ENCODE data around the gene TMEM271.

The TMEM271 gene

GRCh38 chr4:612749-613125 lies 36.6 kb upstream of the TMEM271 start:
- no peak for ATAC-seq
- TF ChIP-seq OSR1 (CRISPR knock-in tag; IDR thresholded peaks at IDR 0.05) (no peak), ISL1 (CRISPR knock-in tag; IDR thresholded peaks at IDR 0.05) (no peak), GLIS3 (CRISPR knock-in tag; IDR thresholded peaks at IDR 0.05) (no peak), POU6F1 (CRISPR knock-in tag; IDR thresholded peaks at IDR 0.05; ENCODE audit: borderline replicate concordance, low read depth) (no peak), ZNF565 (CRISPR knock-in tag; conservative IDR thresholded peaks at IDR 0.05; ENCODE audit: low read depth) (no peak), ZC3H10 (CRISPR knock-in tag; IDR thresholded peaks at IDR 0.05) (no peak), TSHZ2 (CRISPR knock-in tag; IDR thresholded peaks at IDR 0.05) (no peak), CSRNP3 (CRISPR knock-in tag; IDR thresholded peaks at IDR 0.05) (no peak), BACH2 (CRISPR knock-in tag; IDR thresholded peaks at IDR 0.05; ENCODE audit: borderline replicate concordance) (no peak), TCF4 (CRISPR knock-in tag; IDR thresholded peaks at IDR 0.05; ENCODE audit: borderline replicate concordance) (no peak), ESRRG (CRISPR knock-in tag; IDR thresholded peaks at IDR 0.05) (no peak), ARNTL (CRISPR knock-in tag; IDR thresholded peaks at IDR 0.05; ENCODE audit: borderline replicate concordance, low read depth) (no peak)

GRCh38 chr4:612052-612748 lies 36.1 kb upstream of the TMEM271 start:
- TF ChIP-seq ZFP30 (CRISPR knock-in tag; IDR thresholded peaks at IDR 0.05) = no peak
- TF ChIP-seq OSR1 (CRISPR knock-in tag; IDR thresholded peaks at IDR 0.05) = no peak
- TF ChIP-seq RARB (CRISPR knock-in tag; IDR thresholded peaks at IDR 0.05) = no peak
- no peak for TF ChIP-seq ZNF70 (CRISPR knock-in tag; IDR thresholded peaks at IDR 0.05)

GRCh38 chr4:610411-611261 lies 34.5 kb upstream of the TMEM271 start:
- ATAC-seq = peak; percentile 54
- no peak for TF ChIP-seq ZNF70 (CRISPR knock-in tag; IDR thresholded peaks at IDR 0.05)
- TF ChIP-seq SNAI2 (CRISPR knock-in tag; IDR thresholded peaks at IDR 0.05) = no peak
- no peak for TF ChIP-seq RARB (CRISPR knock-in tag; IDR thresholded peaks at IDR 0.05)
- no peak for TF ChIP-seq ISL1 (CRISPR knock-in tag; IDR thresholded peaks at IDR 0.05)
- TF ChIP-seq CSDC2 (CRISPR knock-in tag; IDR thresholded peaks at IDR 0.05) = no peak
- TF ChIP-seq ZC3H10 (CRISPR knock-in tag; IDR thresholded peaks at IDR 0.05) = no peak
- no peak for TF ChIP-seq ZNF8 (CRISPR knock-in tag; IDR thresholded peaks at IDR 0.05)
- TF ChIP-seq OSR1 (CRISPR knock-in tag; IDR thresholded peaks at IDR 0.05) = no peak
- no peak for TF ChIP-seq CREB5 (CRISPR knock-in tag; IDR thresholded peaks at IDR 0.05; ENCODE audit: low read depth)
- no peak for TF ChIP-seq BACH2 (CRISPR knock-in tag; IDR thresholded peaks at IDR 0.05; ENCODE audit: borderline replicate concordance)
- TF ChIP-seq ZFP30 (CRISPR knock-in tag; IDR thresholded peaks at IDR 0.05) = no peak
- TF ChIP-seq ZFP3 (CRISPR knock-in tag; IDR thresholded peaks at IDR 0.05) = no peak
- TF ChIP-seq ARNTL (CRISPR knock-in tag; IDR thresholded peaks at IDR 0.05; ENCODE audit: borderline replicate concordance, low read depth) = no peak
- no peak for TF ChIP-seq PATZ1 (CRISPR knock-in tag; IDR thresholded peaks at IDR 0.05; ENCODE audit: borderline replicate concordance)
- no peak for TF ChIP-seq GLIS3 (CRISPR knock-in tag; IDR thresholded peaks at IDR 0.05)
- TF ChIP-seq ESRRG (CRISPR knock-in tag; IDR thresholded peaks at IDR 0.05) = no peak
- TF ChIP-seq PPARA (CRISPR knock-in tag; IDR thresholded peaks at IDR 0.05; ENCODE audit: borderline replicate concordance) = no peak
- TF ChIP-seq CSRNP3 (CRISPR knock-in tag; IDR thresholded peaks at IDR 0.05) = no peak
- no peak for TF ChIP-seq TOX (CRISPR knock-in tag; IDR thresholded peaks at IDR 0.05; ENCODE audit: borderline replicate concordance)

More at GRCh38 chr4:612052-612748, 36.1 kb upstream of the TMEM271 start:
- no peak for ATAC-seq

All from SK-N-SH treated with all-trans-retinoic acid at 6 μM for 48 hours (cell line).